Endothelial cell of umbilical vein (primary cell): Measurements from ENCODE around the gene PDSS2. TPM values are rescaled to one million over a fixed set of nuclear protein-coding genes. Genes with fewer than 3 reads are reported as not detected.
"Not testable (repeated sequence)": the region's sequence is repeated elsewhere in the genome, so short reads cannot be mapped to it uniquely, and the experiment has no call there.

Experiments
- BruUV-seq: library from RNA; stranded (reverse); fragments of 400-500 nt; replicated peaks from 2 replicates; lab custom pipeline; 2021; lab: Mats Ljungman, UMichigan
- CTCF ChIA-PET: fragments of 300-600, 350-600 bp; sonication (Branson Sonifier 250); formaldehyde crosslinking; loops from one replicate; lab custom pipeline; 2021; ENCODE audit warnings: antibody characterized with exemption, inconsistent platforms; lab: Charles Lee
- POLR2A ChIA-PET: fragments of 300-600, 350-600 bp; sonication (Branson Sonifier 250); formaldehyde crosslinking; loops from one replicate; lab custom pipeline; 2021; ENCODE audit warnings: antibody characterized with exemption, inconsistent platforms; lab: Charles Lee
- DNase-seq: peaks from one replicate; pipeline ENCODE4 v3.0.0-alpha.2; 2011; ENCODE audit warnings: low read depth, low spot score
- FAIRE-seq: peaks from 2 replicates; lab custom pipeline; 2011; peaks lifted over from hg19 to GRCh38; lab: Jason Lieb, UNC
- H2AFZ ChIP-seq: 2 replicates; pipeline ENCODE4 v1.6.0; 2012; ENCODE audit warnings: low read depth, low read length, control low read depth, inconsistent platforms
- H3K27ac ChIP-seq: 2 replicates; pipeline ENCODE4 v1.5.1; 2011; ENCODE audit warnings: low read depth, mild to moderate bottlenecking, control low read depth, low read length, moderate library complexity; ENCODE audit not compliant: insufficient read depth
- H3K27me3 ChIP-seq, 2 experiments: 2 replicates each; pipeline versions ENCODE4 v1.6.0 to v1.6.1; 2011; ENCODE audit warnings: low read length in 2 of 2, mixed read lengths in 1 of 2; ENCODE audit not compliant: control insufficient read depth in 2 of 2, insufficient read depth in 2 of 2
- H3K36me3 ChIP-seq, 2 experiments: 2 replicates in 1 of 2; 3 replicates in 1 of 2; pipeline ENCODE4 v1.5.1; 2011; ENCODE audit warnings: low read length in 2 of 2, mild to moderate bottlenecking in 1 of 2, moderate library complexity in 1 of 2; ENCODE audit not compliant: control insufficient read depth in 2 of 2, insufficient read depth in 2 of 2; ENCODE audit errors: extremely low read depth in 1 of 2
- H3K4me1 ChIP-seq: 3 replicates; pipeline ENCODE4 v1.5.1; 2011; ENCODE audit warnings: mild to moderate bottlenecking, low read length; ENCODE audit not compliant: control insufficient read depth, insufficient read depth; ENCODE audit errors: extremely low read depth
- H3K4me2 ChIP-seq: 2 replicates; pipeline ENCODE4 v1.6.1; 2011; ENCODE audit warnings: low read length, control low read depth, mixed read lengths; ENCODE audit not compliant: insufficient read depth
- H3K4me3 ChIP-seq, 3 experiments: fragments of 200-600 bp in 1 of 3; sonication (generic), shearing (Covaris generic) in 1 of 3; replicated peaks in 1 of 3; 2 replicates each; pipeline ENCODE4 v1.5.1; 2011 to 2016; ENCODE audit warnings: control low read depth in 3 of 3, low read length in 3 of 3, mild to moderate bottlenecking in 2 of 3, inconsistent platforms in 1 of 3, low read depth in 1 of 3, moderate library complexity in 1 of 3; ENCODE audit not compliant: insufficient read depth in 1 of 3
- H3K79me2 ChIP-seq: 2 replicates; pipeline ENCODE4 v1.6.0; 2012; ENCODE audit warnings: low read length, inconsistent platforms; ENCODE audit not compliant: control insufficient read depth, insufficient read depth
- H3K9ac ChIP-seq: replicated peaks from 2 replicates; pipeline ENCODE3; 2011; ENCODE audit warnings: low read length, control low read depth; ENCODE audit not compliant: insufficient read depth; ENCODE audit errors: extremely low read depth
- H3K9me1 ChIP-seq: replicated peaks from 3 replicates; pipeline ENCODE4 v1.6.0; 2011; ENCODE audit warnings: mild to moderate bottlenecking, low read length; ENCODE audit not compliant: control insufficient read depth, insufficient read depth; ENCODE audit errors: extremely low read depth
- H3K9me3 ChIP-seq: replicated peaks from 2 replicates; pipeline ENCODE4 v1.5.1; 2012; ENCODE audit warnings: low read length, inconsistent platforms; ENCODE audit not compliant: control insufficient read depth, insufficient read depth
- H4K20me1 ChIP-seq: replicated peaks from 2 replicates; pipeline ENCODE3; 2011; ENCODE audit warnings: mild to moderate bottlenecking, low read length; ENCODE audit not compliant: control insufficient read depth, insufficient read depth; ENCODE audit errors: extremely low read depth
- CTCF ChIP-seq, 2 donors: IDR thresholded peaks; 1 replicate in 1 of 2; 2 replicates in 1 of 2; pipeline ENCODE4 v1.5.1; 2011; ENCODE audit warnings: low read length in 2 of 2, mild to moderate bottlenecking in 2 of 2, moderate library complexity in 2 of 2, control low read depth in 1 of 2, inconsistent platforms in 1 of 2, low read depth in 1 of 2; ENCODE audit not compliant: insufficient read depth in 1 of 2; ENCODE audit errors: extremely low read depth in 1 of 2
- EZH2 ChIP-seq: IDR thresholded peaks from 2 replicates; pipeline ENCODE4 v1.6.1; 2012; ENCODE audit warnings: borderline replicate concordance, low read depth, mild to moderate bottlenecking, moderate library complexity, low read length, inconsistent platforms; ENCODE audit not compliant: severe bottlenecking
- FOS ChIP-seq: IDR thresholded peaks from 2 replicates; pipeline ENCODE4 v1.6.1; 2011; ENCODE audit warnings: mild to moderate bottlenecking, low read length, moderate library complexity, borderline replicate concordance; ENCODE audit not compliant: insufficient read depth
- GATA2 ChIP-seq: IDR thresholded peaks from 2 replicates; pipeline ENCODE4 v1.7.0; 2011; ENCODE audit warnings: low read depth, mild to moderate bottlenecking, moderate library complexity, mixed read lengths, low read length; ENCODE audit not compliant: insufficient read length, insufficient read depth
- JUN ChIP-seq: IDR thresholded peaks from 2 replicates; pipeline ENCODE4 v1.6.1; 2011; ENCODE audit warnings: borderline replicate concordance, low read depth; ENCODE audit not compliant: insufficient read length, insufficient read depth
- MAX ChIP-seq: IDR thresholded peaks from 2 replicates; pipeline ENCODE4 v1.6.1; 2011; ENCODE audit not compliant: insufficient read depth, insufficient read length
- MYC ChIP-seq: IDR thresholded peaks from one replicate; pipeline ENCODE4 v1.6.1; 2011; ENCODE audit warnings: mild to moderate bottlenecking, low read depth, low read length
- POLR2A ChIP-seq: IDR thresholded peaks from 2 replicates; pipeline ENCODE4 v1.6.1; 2012; ENCODE audit warnings: low read depth, mild to moderate bottlenecking, control low read depth, low read length
- POLR2AphosphoS5 ChIP-seq: IDR thresholded peaks from 2 replicates; pipeline ENCODE4 v1.6.1; 2012; ENCODE audit warnings: low read depth, mild to moderate bottlenecking, control low read depth, low read length, moderate library complexity; ENCODE audit not compliant: insufficient read depth
- dilution Hi-C: fragments of 300-500 bp; cut with MboI; formaldehyde crosslinking; loops from one replicate; pipeline ENCODE4 v1.15.0; 2019; ENCODE audit warnings: low sequenced_read_pairs; ENCODE audit not compliant: extremely low pct_ligation_motif_present
- intact Hi-C: fragments of 100-400 bp; cut with micrococcal nuclease; formaldehyde crosslinking; loops from one replicate; pipeline ENCODE4 v1.10.0; 2022
- polyA plus RNA-seq, 4 experiments: library from polyadenylated mRNA; depleted of rRNA in 3 of 4; stranded (reverse) in 3 of 4; unstranded in 1 of 4; fragments of >200 nt; gene quantifications; 2 replicates each; pipeline versions ENCODE4 v1.2.1 to v1.2.3, GENCODE V29; 2011 to 2012; ENCODE audit warnings: missing spikeins in 1 of 4
- total RNA-seq: library from RNA; stranded (reverse); gene quantifications from 2 replicates; pipeline ENCODE4 v1.2.3, GENCODE V29; 2021

The PDSS2 gene
- total and polyA plus RNA-seq, 2 donors (not counting 3 experiments of a cell fraction or from before 2014, with no cell fraction given): 7.6 to 9.3 TPM

GRCh38 chr6:107171513-107171912 lies 287.9 kb downstream of the PDSS2 start:
- Histone ChIP-seq H3K9me1 (no peaks in the 10 kb centered on the region), H2AFZ (no peak overlapping the region), H3K27ac (no peak overlapping the region), H3K4me2 (no peak overlapping the region), H3K4me1 (no peaks in the 10 kb centered on the region), H4K20me1 (no peaks in the 10 kb centered on the region), H3K9ac (no peak overlapping the region), H3K36me3 (no peaks in the 10 kb centered on the region), H3K4me3 (no peak overlapping the region), H3K27me3 (no peaks in the 10 kb centered on the region), H3K9me3 (no peaks in the 10 kb centered on the region), H3K79me2 (no peaks in the 10 kb centered on the region)
- POLR2A ChIA-PET: interaction anchor here (0.6 kb wide), 1 partner anchor 23 kb away, joined by 3 read pairs; no protein-coding TSS in a partner anchor
- BruUV-seq: no TSS peak
- DNase-seq (no peak), FAIRE-seq (no peak)
- CTCF ChIA-PET: no interaction called here
- dilution Hi-C loops (no loop called here), intact Hi-C loops (no loop called here)
- TF ChIP-seq EZH2: no peak
- TF ChIP-seq MAX: no peak
- no peak for TF ChIP-seq CTCF (IDR thresholded peaks at IDR 0.05; ENCODE audit: extremely low read depth in 1 of 2, insufficient read depth in 1 of 2, low read depth in 1 of 2, low read length in 2 of 2)
- no peak for TF ChIP-seq GATA2
- no peak for TF ChIP-seq POLR2A
- no peak for TF ChIP-seq JUN
- no peak for TF ChIP-seq POLR2AphosphoS5
- TF ChIP-seq MYC: no peak
- TF ChIP-seq FOS: no peak

DNA sequence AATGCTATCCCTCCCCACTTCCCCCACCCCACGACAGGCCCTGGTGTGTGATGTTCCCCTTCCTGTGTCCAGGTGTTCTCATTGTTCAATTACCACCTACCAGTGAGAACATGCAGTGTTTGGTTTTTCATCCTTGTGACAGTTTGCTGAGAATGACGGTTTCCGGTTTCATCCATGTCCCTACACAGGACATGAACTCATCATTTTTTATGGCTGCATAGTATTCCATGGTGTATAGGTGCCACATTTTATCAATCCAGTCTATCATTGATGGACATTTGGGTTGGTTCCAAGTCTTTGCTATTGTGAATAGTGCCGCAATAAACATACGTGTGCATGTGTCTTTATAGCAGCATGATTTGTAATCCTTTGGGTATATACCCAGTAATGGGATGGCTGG lies 295.1 kb downstream of the PDSS2 start:
- H3K4me2 ChIP-seq, CTCF ChIA-PET: not testable (repeated sequence)

More for the DNA sequence above, 295.1 kb downstream of the PDSS2 start:
- H3K4me3 ChIP-seq, H3K27ac ChIP-seq, DNase-seq, H3K79me2 ChIP-seq, POLR2A ChIA-PET, BruUV-seq, H3K36me3 ChIP-seq, H3K9ac ChIP-seq, H3K9me1 ChIP-seq, H3K9me3 ChIP-seq, H3K27me3 ChIP-seq, FAIRE-seq, dilution Hi-C loops, H3K4me1 ChIP-seq, H4K20me1 ChIP-seq, intact Hi-C loops, H2AFZ ChIP-seq: not testable (repeated sequence)
